Testis (tissue), 3 donors: Measurements from ENCODE around the gene SLC66A1. TPM values are rescaled to one million over a fixed set of nuclear protein-coding genes. Genes with fewer than 3 reads are reported as not detected.

ENCODE experiments used
- DNase-seq: peaks from one replicate; pipeline ENCODE4 v3.0.0-alpha.2; 2019
- H3K27ac ChIP-seq, 2 donors: fragments of 200-600 bp; sonication (generic); one replicate each; pipeline ENCODE4 v1.5.1; 2019
- H3K27me3 ChIP-seq: fragments of 200-600 bp; sonication (generic); one replicate; pipeline ENCODE4 v1.5.1; 2019
- H3K36me3 ChIP-seq: fragments of 200-600 bp; sonication (generic); one replicate; pipeline ENCODE4 v1.5.1; 2017; ENCODE audit warnings: low read depth; ENCODE audit errors: missing control alignments
- H3K4me1 ChIP-seq: fragments of 200-600 bp; sonication (generic); one replicate; pipeline ENCODE4 v1.5.1; 2019
- H3K4me3 ChIP-seq, 2 donors: fragments of 200-600 bp; sonication (generic); one replicate each; pipeline ENCODE4 v1.5.1; 2017 to 2019
- H3K9me3 ChIP-seq: fragments of 200-600 bp; sonication (generic); one replicate; pipeline ENCODE4 v1.5.1; 2017
- POLR2A ChIP-seq: fragments of 450-650 bp; IDR thresholded peaks from one replicate; pipeline ENCODE4 v1.6.1; 2017; ENCODE audit warnings: antibody characterized with exemption, mild to moderate bottlenecking, moderate library complexity
- WGBS, 2 donors: methylation state at CpG; one replicate each; pipeline ENCODE4 v1.1.5; 2018; 5-methylcytosine and 5-hydroxymethylcytosine counted together
- intact Hi-C: fragments of 100-400 bp; cut with DNase I; formaldehyde crosslinking; loops from one replicate; pipeline ENCODE4 v1.15.1; 2023; ENCODE audit warnings: low total_unique reads
- polyA plus RNA-seq: library from polyadenylated mRNA; stranded (reverse); fragments of 350-450 nt; fragmentation: Illumina TruSeq; extraction: RNeasy Lipid Tissue Mini Kit (QIAGEN cat#74804); gene quantifications from one replicate; pipeline ENCODE4 v1.2.3, GENCODE V29; 2014; ENCODE audit warnings: low read depth, low replicate concordance; ENCODE audit not compliant: insufficient read depth
- total RNA-seq, 2 donors: library from RNA; depleted of rRNA; stranded (reverse); fragments of >200 nt; gene quantifications; one replicate each; pipeline ENCODE4 v1.2.3, GENCODE V29; 2016
- TF ChIP-seq, protein P1 (sequence below), 3 experiments: fragments of 450-650 bp in 2 of 3; fragments of 200-600 bp in 1 of 3; sonication (generic) in 1 of 3; IDR thresholded peaks; one replicate each; pipeline ENCODE4 v1.5.1; 2016 to 2019; ENCODE audit warnings: antibody characterized with exemption in 3 of 3, mild to moderate bottlenecking in 2 of 3, moderate library complexity in 1 of 3

Gene SLC66A1
- total and polyA plus RNA-seq, 3 donors from 2014 or later, result 27.9 to 66.0 (median 61.1) TPM

DNA sequence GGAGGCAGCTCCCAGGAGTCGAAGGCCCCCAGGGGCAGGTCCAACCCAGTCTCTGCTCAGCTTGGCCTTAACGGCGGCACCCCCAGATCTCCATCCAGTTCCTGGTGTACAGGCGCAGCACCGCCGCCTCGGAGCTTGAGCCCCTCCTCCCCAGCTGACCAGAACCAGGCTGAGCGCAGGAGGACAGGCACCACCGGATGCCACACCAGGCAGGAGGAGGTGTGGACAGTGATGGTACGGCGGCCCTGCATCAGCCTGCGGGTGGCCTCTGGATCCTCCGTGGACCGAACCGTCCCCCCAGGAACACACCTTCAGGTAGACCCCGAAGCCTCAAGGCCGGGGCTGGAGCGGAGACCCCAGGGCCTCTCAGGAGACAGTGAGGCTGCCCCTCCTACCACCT lies 16.4 kb downstream of the SLC66A1 start:
- no peaks in the 10 kb centered on the region for H3K4me1 ChIP-seq
- TF ChIP-seq, protein P1, sequence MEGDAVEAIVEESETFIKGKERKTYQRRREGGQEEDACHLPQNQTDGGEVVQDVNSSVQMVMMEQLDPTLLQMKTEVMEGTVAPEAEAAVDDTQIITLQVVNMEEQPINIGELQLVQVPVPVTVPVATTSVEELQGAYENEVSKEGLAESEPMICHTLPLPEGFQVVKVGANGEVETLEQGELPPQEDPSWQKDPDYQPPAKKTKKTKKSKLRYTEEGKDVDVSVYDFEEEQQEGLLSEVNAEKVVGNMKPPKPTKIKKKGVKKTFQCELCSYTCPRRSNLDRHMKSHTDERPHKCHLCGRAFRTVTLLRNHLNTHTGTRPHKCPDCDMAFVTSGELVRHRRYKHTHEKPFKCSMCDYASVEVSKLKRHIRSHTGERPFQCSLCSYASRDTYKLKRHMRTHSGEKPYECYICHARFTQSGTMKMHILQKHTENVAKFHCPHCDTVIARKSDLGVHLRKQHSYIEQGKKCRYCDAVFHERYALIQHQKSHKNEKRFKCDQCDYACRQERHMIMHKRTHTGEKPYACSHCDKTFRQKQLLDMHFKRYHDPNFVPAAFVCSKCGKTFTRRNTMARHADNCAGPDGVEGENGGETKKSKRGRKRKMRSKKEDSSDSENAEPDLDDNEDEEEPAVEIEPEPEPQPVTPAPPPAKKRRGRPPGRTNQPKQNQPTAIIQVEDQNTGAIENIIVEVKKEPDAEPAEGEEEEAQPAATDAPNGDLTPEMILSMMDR (IDR thresholded peaks at IDR 0.05), result no peak
- TF ChIP-seq POLR2A, result no peak
- H3K27ac ChIP-seq, result no peak overlapping the region
- H3K36me3 ChIP-seq, result no peaks in the 10 kb centered on the region
- no peaks in the 10 kb centered on the region for H3K9me3 ChIP-seq
- H3K27me3 ChIP-seq, result no peaks in the 10 kb centered on the region
- H3K4me3 ChIP-seq, result no peak overlapping the region
- 92% methylated on average over 18 of the region's 18 CpGs; no CpG with 5 or more reads in 1 of the 2 donors for WGBS, 2 donors
- intact Hi-C loops, result no loop called here
- DNase-seq, result no peak

GRCh38 chr1:19329188-19329587 lies 17.1 kb downstream of the SLC66A1 start:
- DNase-seq, result no peak
- no peaks in the 10 kb centered on the region for H3K4me1 ChIP-seq
- WGBS, 2 donors, result 88 to 93% methylated on average over 13 of the region's 13 CpGs

DNA sequence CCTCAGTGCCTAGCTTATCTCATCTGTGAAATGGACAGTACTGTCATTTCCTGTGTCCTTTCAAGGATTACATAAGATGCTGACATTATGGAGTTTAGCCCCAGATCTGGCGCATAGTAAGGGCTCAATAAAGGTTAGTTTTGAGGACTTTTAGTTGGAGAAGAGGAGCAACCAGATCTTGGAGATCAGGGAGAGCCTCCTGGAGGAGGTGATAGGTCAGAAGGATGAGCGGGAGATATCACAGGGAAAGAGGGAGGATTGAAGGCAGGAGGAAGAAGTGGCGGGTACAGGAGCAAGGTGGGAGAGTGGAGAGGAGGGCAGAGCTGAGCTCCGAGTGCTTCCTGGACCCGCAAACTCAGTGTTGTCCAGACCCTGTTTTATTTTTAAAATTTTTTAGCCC lies 17.5 kb downstream of the SLC66A1 start:
- TF ChIP-seq, protein P1 (IDR thresholded peaks at IDR 0.05), result no peak
- TF ChIP-seq POLR2A, result no peak
- H3K27me3 ChIP-seq, result no peaks in the 10 kb centered on the region
- H3K4me3 ChIP-seq, result no peak overlapping the region
- no peaks in the 10 kb centered on the region for H3K36me3 ChIP-seq
- no peaks in the 10 kb centered on the region for H3K9me3 ChIP-seq
- no peaks in the 10 kb centered on the region for H3K4me1 ChIP-seq
- WGBS, 2 donors, result 92 to 93% methylated on average over 5 of the region's 5 CpGs
- no peak overlapping the region for H3K27ac ChIP-seq
- no peak for DNase-seq
- intact Hi-C loops, result no loop called here

More at GRCh38 chr1:19329188-19329587, 17.1 kb downstream of the SLC66A1 start:
- no peak for TF ChIP-seq POLR2A
- TF ChIP-seq, protein P1 (IDR thresholded peaks at IDR 0.05), result no peak
- H3K4me3 ChIP-seq, result no peak overlapping the region
- no peaks in the 10 kb centered on the region for H3K9me3 ChIP-seq
- H3K36me3 ChIP-seq, result no peaks in the 10 kb centered on the region
- intact Hi-C loops, result no loop called here
- H3K27ac ChIP-seq, result no peak overlapping the region
- no peaks in the 10 kb centered on the region for H3K27me3 ChIP-seq

DNA sequence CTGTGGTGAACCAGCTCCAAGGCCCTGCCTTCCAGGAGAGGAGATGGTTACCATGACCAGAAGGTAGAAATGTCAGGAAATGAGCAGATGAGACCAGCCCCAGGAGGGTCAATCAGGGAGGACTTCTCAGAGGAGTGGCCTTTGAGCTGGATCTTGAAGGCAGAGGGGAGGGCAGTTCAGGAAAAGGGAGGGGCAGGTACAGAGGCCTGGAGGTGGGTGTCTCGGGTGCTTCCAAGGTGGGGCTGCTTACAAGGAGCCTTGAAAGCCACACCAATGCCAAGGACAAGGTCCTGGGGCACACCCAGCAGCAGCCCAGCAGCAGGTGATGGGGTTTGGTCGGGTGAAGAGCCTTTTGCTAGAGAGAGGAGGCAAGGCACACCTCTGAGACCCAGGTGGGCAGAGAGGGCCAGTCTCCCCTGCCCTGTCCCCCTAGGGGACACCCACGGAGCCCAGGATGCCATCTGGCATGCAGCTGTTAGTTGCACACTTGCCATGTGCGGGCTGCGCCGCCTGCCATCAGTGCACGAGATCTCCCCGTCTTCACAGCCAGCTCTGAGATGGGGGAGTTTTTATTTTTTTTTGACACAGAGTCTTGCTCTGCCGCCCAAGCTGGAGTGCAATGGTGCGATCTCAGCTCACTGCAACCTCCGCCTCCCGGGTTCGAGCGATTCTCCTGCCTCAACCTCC lies 18.5 kb downstream of the SLC66A1 start:
- TF ChIP-seq, protein P1 (IDR thresholded peaks at IDR 0.05), result no peak
- no peak for TF ChIP-seq POLR2A
- no peaks in the 10 kb centered on the region for H3K36me3 ChIP-seq
- no peaks in the 10 kb centered on the region for H3K27me3 ChIP-seq
- no peak overlapping the region for H3K27ac ChIP-seq
- no peak for DNase-seq
- intact Hi-C loops, result no loop called here
- 93 to 94% methylated on average over 12 to 14 of the region's 14 CpGs for whole genome bisulfite sequencing, 2 donors
- no peak overlapping the region for H3K4me3 ChIP-seq
- H3K9me3 ChIP-seq, result no peaks in the 10 kb centered on the region
- H3K4me1 ChIP-seq, result no peaks in the 10 kb centered on the region

DNA sequence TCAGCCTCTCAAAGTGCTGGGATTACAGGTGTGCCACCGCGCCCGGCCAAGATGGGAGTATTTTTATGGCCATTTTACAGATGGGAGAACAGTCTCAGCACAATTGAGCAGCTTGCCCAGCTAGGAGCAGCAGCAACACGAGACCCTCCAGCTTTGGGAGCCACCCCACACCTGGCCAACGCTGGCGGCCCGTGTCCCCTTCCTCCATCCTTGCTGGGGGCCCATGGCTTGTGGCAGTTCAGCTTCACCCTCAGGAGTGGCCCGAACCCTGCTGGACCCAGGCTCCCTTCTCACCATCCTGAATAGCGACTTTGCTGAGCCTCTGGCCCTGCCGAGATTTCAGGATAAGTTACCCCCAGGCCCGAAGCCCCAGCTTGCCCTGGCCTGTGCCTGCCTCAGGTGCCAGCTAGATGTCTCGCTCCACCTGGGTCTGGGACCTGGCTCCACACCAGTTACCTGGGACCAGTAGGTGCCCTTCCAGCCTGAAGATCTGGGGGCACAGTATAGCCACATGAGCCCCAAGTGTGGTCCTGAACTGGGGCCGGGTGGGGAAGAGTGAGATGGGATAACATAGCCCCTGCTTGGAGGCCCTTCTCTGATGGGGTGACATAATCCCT lies 19.2 kb downstream of the SLC66A1 start:
- H3K4me1 ChIP-seq, result no peaks in the 10 kb centered on the region
- H3K27ac ChIP-seq, result no peak overlapping the region
- H3K27me3 ChIP-seq, result no peaks in the 10 kb centered on the region
- H3K9me3 ChIP-seq, result no peaks in the 10 kb centered on the region
- WGBS, 2 donors, result 85 to 93% methylated on average over 5 to 13 of the region's 13 CpGs
- H3K36me3 ChIP-seq, result no peaks in the 10 kb centered on the region
- no peak for TF ChIP-seq POLR2A
- TF ChIP-seq, protein P1 (IDR thresholded peaks at IDR 0.05), result no peak
- intact Hi-C loops, result no loop called here
- no peak overlapping the region for H3K4me3 ChIP-seq
- DNase-seq, result no peak
